ENCODE results near the gene CFAP54. TPM values are rescaled to one million over a fixed set of nuclear protein-coding genes. Genes with fewer than 3 reads are reported as not detected.
"Not testable (repeated sequence)": the region's sequence is repeated elsewhere in the genome, so short reads cannot be mapped to it uniquely, and the experiment has no call there.

CFAP54 gene
- total and polyA plus RNA-seq, 12 donors: 0.08 to 1.00 (median 0.33) TPM; not detected in 2

DNA sequence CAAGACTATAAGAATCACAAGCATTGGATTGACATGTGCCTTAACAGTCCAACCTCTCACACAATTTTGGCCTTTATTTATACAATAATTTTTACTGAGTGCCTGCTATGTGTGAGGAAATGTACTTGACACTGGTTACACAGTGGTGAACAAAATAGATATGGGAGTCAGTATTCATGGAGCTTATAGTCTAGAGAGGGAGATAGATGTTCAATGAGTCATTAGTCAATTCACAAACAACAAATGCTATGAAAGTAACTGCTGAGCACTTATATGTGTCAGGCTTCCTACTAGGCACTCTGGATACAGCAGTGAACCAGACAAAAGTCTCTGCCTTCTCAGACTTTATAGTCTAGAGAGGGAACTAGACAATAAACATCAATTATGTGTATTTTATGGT is 3.7 kb downstream of the CFAP54 start:
- Histone ChIP-seq H3K9me3 (replicated peaks in 1 of 3) (no peaks in the 10 kb centered on the region), H3K27me3 (no peaks in the 10 kb centered on the region), H3K4me1 (replicated peaks in 1 of 2) (peaks cover 0 to 3% of the 10 kb centered on the region in 2 donors), H3K27ac (no peak overlapping the region), H3K4me3 (no peak overlapping the region), H3K36me3 (replicated peaks in 1 of 2) (no peaks in the 10 kb centered on the region)
- intact Hi-C loops (cut with DNase I): no loop called here
- DNase-seq: no peak
- TF ChIP-seq, protein P1, sequence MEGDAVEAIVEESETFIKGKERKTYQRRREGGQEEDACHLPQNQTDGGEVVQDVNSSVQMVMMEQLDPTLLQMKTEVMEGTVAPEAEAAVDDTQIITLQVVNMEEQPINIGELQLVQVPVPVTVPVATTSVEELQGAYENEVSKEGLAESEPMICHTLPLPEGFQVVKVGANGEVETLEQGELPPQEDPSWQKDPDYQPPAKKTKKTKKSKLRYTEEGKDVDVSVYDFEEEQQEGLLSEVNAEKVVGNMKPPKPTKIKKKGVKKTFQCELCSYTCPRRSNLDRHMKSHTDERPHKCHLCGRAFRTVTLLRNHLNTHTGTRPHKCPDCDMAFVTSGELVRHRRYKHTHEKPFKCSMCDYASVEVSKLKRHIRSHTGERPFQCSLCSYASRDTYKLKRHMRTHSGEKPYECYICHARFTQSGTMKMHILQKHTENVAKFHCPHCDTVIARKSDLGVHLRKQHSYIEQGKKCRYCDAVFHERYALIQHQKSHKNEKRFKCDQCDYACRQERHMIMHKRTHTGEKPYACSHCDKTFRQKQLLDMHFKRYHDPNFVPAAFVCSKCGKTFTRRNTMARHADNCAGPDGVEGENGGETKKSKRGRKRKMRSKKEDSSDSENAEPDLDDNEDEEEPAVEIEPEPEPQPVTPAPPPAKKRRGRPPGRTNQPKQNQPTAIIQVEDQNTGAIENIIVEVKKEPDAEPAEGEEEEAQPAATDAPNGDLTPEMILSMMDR (IDR thresholded peaks at IDR 0.05): no peak
- no peak for TF ChIP-seq POLR2A (IDR thresholded peaks at IDR 0.05)

DNA sequence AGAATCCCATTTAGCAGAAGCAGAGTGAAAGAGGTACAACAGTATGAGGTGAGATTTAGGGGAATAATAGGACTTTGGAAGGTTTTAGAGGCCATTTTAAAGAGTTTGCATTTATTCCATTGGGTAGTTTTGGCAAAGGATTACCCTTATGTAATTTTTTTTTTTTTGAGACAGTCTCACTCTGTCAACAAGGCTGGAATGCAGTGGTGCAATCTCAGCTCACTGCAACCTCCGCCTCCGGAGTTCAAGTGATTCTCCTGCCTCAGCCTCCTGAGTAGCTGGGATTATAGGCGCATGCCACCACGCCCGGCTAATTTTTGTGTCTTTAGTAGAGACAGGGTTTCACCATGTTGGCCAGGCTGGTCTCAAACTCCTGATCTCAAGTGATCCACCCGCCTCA is 4.8 kb downstream of the CFAP54 start:
- H3K27ac ChIP-seq; H3K27me3 ChIP-seq; H3K9me3 ChIP-seq (replicated peaks in 1 of 3); H3K36me3 ChIP-seq (replicated peaks in 1 of 2); H3K4me1 ChIP-seq (replicated peaks in 1 of 2); intact Hi-C loops (cut with DNase I); H3K4me3 ChIP-seq; DNase-seq: not testable (repeated sequence)
- 86 to 98% (median 91%) methylated on average over 6 of the region's 6 CpGs for WGBS, 4 donors

DNA sequence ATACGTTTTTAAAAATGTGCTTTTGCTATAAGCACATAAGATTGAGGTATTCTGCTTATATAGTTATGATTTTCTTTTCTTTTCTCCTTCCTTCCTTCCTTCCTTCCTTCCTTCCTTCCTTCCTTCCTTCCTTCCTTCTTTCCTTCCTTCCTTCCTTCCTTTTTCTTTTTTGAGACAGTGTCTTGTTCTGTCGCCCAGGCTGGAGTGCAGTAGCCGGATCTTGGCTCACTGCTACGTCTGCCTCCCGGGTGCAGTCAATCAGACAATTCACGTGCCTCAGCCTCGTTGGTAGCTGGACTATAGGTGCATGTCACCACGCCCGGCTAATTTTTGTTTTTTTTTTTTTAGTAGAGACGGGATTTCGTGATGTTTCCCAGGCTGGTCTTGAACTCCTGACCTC is 5.8 kb downstream of the CFAP54 start:
- no peak overlapping the region for H3K4me3 ChIP-seq
- no peak for TF ChIP-seq POLR2A (IDR thresholded peaks at IDR 0.05)
- TF ChIP-seq, protein P1 (IDR thresholded peaks at IDR 0.05): no peak
- no peaks in the 10 kb centered on the region for H3K4me1 ChIP-seq (replicated peaks in 1 of 2)
- no peak overlapping the region for H3K27ac ChIP-seq
- 67 to 81% (median 76%) methylated on average over 11 of the region's 11 CpGs for WGBS, 4 donors
- no peaks in the 10 kb centered on the region for H3K36me3 ChIP-seq (replicated peaks in 1 of 2)
- no peak for DNase-seq
- no peaks in the 10 kb centered on the region for H3K9me3 ChIP-seq (replicated peaks in 1 of 3)
- H3K27me3 ChIP-seq: no peaks in the 10 kb centered on the region
- intact Hi-C loops (cut with DNase I): no loop called here

DNA sequence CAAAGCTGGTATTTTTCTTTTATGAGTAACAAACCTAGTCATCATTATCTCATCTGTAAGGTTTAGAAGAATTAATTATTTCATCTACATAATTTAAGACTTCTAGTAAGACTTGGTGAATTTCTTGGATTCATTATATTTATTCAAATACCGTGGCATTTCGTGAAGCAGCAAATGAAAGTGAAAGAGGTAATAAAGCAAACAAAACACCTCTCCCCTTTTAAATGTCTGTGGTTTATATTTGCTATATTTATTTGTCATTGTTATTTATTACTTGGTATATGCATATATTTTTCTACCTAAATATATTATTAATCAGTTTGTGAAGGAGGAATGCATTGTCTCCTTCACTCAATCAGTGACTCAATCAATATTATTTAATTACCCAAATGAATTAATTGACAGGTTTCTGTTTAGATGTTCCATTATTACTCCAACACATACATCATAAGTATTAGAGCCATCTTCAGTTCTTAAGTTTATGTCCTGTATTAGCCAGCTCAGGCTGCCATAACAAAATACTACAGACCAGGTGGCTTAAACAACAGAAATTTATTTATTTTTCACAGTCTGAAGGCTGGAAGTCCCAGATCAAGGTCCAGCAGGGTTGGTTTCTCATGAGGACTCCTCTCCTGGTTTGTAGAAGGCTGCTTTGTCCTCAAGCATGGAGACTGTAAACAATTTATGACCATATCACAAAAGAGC is 6.6 kb downstream of the CFAP54 start:
- Histone ChIP-seq H3K27me3 (no peaks in the 10 kb centered on the region), H3K4me3 (no peak overlapping the region), H3K9me3 (replicated peaks in 1 of 3) (no peaks in the 10 kb centered on the region), H3K27ac (no peak overlapping the region), H3K4me1 (replicated peaks in 1 of 2) (no peaks in the 10 kb centered on the region), H3K36me3 (replicated peaks in 1 of 2) (no peaks in the 10 kb centered on the region)
- no peak for DNase-seq
- WGBS, 4 donors: 66 to 72% (median 69%) methylated on average over 2 of the region's 2 CpGs
- intact Hi-C loops (cut with DNase I): no loop called here
- TF ChIP-seq POLR2A (IDR thresholded peaks at IDR 0.05): no peak
- TF ChIP-seq, protein P1 (IDR thresholded peaks at IDR 0.05): no peak

DNA sequence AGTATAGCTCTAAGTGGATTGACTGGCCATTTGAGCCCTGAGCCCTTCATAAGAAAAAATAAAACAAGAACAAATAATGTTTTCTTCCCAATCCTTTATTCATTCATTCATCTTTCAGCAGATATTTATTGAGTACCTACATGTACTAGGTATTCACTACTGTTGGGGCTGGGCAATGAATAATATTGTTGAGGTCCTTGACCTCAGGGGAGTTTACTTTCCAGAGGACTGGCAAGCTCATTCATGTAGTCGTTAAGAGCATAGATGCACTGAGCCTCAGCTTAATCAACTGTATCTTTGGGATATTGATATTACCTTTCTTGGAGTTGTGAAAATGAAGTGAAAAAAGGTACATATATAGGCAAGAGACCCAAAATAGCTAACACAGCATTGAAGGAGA is 7.6 kb downstream of the CFAP54 start:
- Histone ChIP-seq H3K4me1 (replicated peaks in 1 of 2) (no peaks in the 10 kb centered on the region), H3K27ac (no peak overlapping the region), H3K9me3 (replicated peaks in 1 of 3) (no peaks in the 10 kb centered on the region), H3K36me3 (replicated peaks in 1 of 2) (no peaks in the 10 kb centered on the region), H3K27me3 (no peaks in the 10 kb centered on the region), H3K4me3 (no peak overlapping the region)
- TF ChIP-seq, protein P1 (IDR thresholded peaks at IDR 0.05): no peak
- TF ChIP-seq POLR2A (IDR thresholded peaks at IDR 0.05): no peak
- DNase-seq: no peak
- WGBS, 4 donors: 56 to 76% (median 62%) methylated on average over 1 of the region's 1 CpG
- intact Hi-C loops (cut with DNase I): no loop called here
